B cell (primary cell): ENCODE results near the gene EPN1. TPM values are rescaled to one million over a fixed set of nuclear protein-coding genes. Genes with fewer than 3 reads are reported as not detected.

Experiments used
- ATAC-seq: fragments of 200-7000 bp; cut with Tn5 transposase; one replicate; pipeline ENCODE4 v1.10.0; 2021; ENCODE audit warnings: low read depth, mild to moderate bottlenecking, moderate number of reproducible peaks, moderate library complexity
- CTCF ChIA-PET: fragments of 350-600 bp; sonication (Branson Sonifier 250); formaldehyde crosslinking; loops from one replicate; lab custom pipeline; 2021; ENCODE audit warnings: antibody characterized with exemption, inconsistent platforms; lab: Charles Lee
- POLR2A ChIA-PET: fragments of 350-600 bp; sonication (Branson Sonifier 250); formaldehyde crosslinking; loops from one replicate; lab custom pipeline; 2021; ENCODE audit warnings: antibody characterized with exemption; lab: Charles Lee
- DNase-seq: peaks from one replicate; pipeline ENCODE4 v3.0.0; 2013
- H2AFZ ChIP-seq: 2 replicates; pipeline ENCODE4 v1.6.1; 2012; ENCODE audit warnings: mild to moderate bottlenecking, low read depth, low read length; ENCODE audit not compliant: insufficient read depth, poor library complexity, severe bottlenecking
- H3K27ac ChIP-seq, 2 donors: 1 replicate in 1 of 2; 2 replicates in 1 of 2; pipeline ENCODE4 v1.5.1; 2012 to 2013; ENCODE audit warnings: low read length in 2 of 2, mild to moderate bottlenecking in 2 of 2, moderate library complexity in 1 of 2
- H3K27me3 ChIP-seq, 4 experiments: fragments of 200-600 bp in 1 of 4; sonication (generic) in 1 of 4; replicated peaks in 1 of 4; 1 replicate in 2 of 4; 2 replicates in 2 of 4; pipeline versions ENCODE4 v1.6.1 to v1.7.0; 2013 to 2016; ENCODE audit warnings: low read length in 3 of 4, mild to moderate bottlenecking in 2 of 4, mixed read lengths in 1 of 4, moderate library complexity in 1 of 4; ENCODE audit not compliant: insufficient read depth in 4 of 4, control insufficient read depth in 3 of 4; ENCODE audit errors: control extremely low read depth in 1 of 4
- H3K36me3 ChIP-seq, 2 experiments: replicated peaks in 1 of 2; 1 replicate in 1 of 2; 2 replicates in 1 of 2; pipeline versions ENCODE4 v1.6.1 to v1.7.1; 2013; ENCODE audit warnings: low read length in 1 of 2; ENCODE audit not compliant: insufficient read depth in 2 of 2, control insufficient read depth in 1 of 2; ENCODE audit errors: control extremely low read depth in 1 of 2, extremely low read depth in 1 of 2
- H3K4me1 ChIP-seq, 2 donors: fragments of 200-600 bp in 1 of 2; sonication (generic) in 1 of 2; 1 replicate in 1 of 2; 2 replicates in 1 of 2; pipeline versions ENCODE4 v1.5.1 to v1.6.1; 2013 to 2017; ENCODE audit warnings: low read length in 2 of 2; ENCODE audit not compliant: control insufficient read depth in 2 of 2, insufficient read depth in 2 of 2
- H3K4me2 ChIP-seq: replicated peaks from 2 replicates; pipeline ENCODE3; 2012; ENCODE audit warnings: mild to moderate bottlenecking, low read depth, low read length; ENCODE audit not compliant: poor library complexity, severe bottlenecking
- H3K4me3 ChIP-seq, 5 experiments: fragments of 200-600 bp in 1 of 5; sonication (generic) in 1 of 5; 1 replicate in 3 of 5; 2 replicates in 2 of 5; pipeline versions ENCODE4 v1.5.1 to v1.7.0; 2011 to 2016; ENCODE audit warnings: low read length in 4 of 5, mild to moderate bottlenecking in 4 of 5, low read depth in 2 of 5, control low read depth in 1 of 5, moderate library complexity in 1 of 5; ENCODE audit not compliant: insufficient read depth in 1 of 5; ENCODE audit errors: control extremely low read depth in 1 of 5, extremely low read depth in 1 of 5
- H3K79me2 ChIP-seq: fragments of 200-600 bp; sonication (generic); one replicate; pipeline ENCODE4 v1.6.0; 2016; ENCODE audit warnings: low read length; ENCODE audit not compliant: control insufficient read depth, insufficient read depth
- H3K9ac ChIP-seq: fragments of 200-600 bp; sonication (generic); 2 replicates; pipeline ENCODE4 v1.6.1; 2017; ENCODE audit warnings: mild to moderate bottlenecking, low read length, moderate library complexity
- H3K9me3 ChIP-seq, 3 donors: one replicate each; pipeline versions ENCODE4 v1.6.1 to v1.7.1; 2013; ENCODE audit warnings: low read length in 2 of 3; ENCODE audit not compliant: control insufficient read depth in 2 of 3, insufficient read depth in 1 of 3; ENCODE audit errors: control extremely low read depth in 1 of 3
- H4K20me1 ChIP-seq: 2 replicates; pipeline ENCODE4 v1.6.0; 2012; ENCODE audit warnings: mild to moderate bottlenecking, low read length; ENCODE audit not compliant: insufficient read depth, control insufficient read depth, poor library complexity, severe bottlenecking
- H3K27ac Mint-ChIP-seq: one replicate; pipeline ENCODE4 v1.8.0; 2021; ENCODE audit warnings: mixed read lengths
- H3K27me3 Mint-ChIP-seq: one replicate; pipeline ENCODE4 v1.8.0; 2021; ENCODE audit warnings: mixed read lengths
- H3K4me1 Mint-ChIP-seq: one replicate; pipeline ENCODE4 v1.8.0; 2021; ENCODE audit warnings: mixed read lengths
- H3K4me3 Mint-ChIP-seq: one replicate; pipeline ENCODE4 v1.8.0; 2021; ENCODE audit warnings: mixed read lengths
- H3K9me3 Mint-ChIP-seq: one replicate; pipeline ENCODE4 v1.8.0; 2022; ENCODE audit warnings: mixed read lengths; ENCODE audit not compliant: insufficient read depth
- CTCF ChIP-seq: fragments of 200-600 bp; IDR thresholded peaks from one replicate; pipeline ENCODE4 v1.8.0; 2022; ENCODE audit warnings: antibody characterized with exemption, mild to moderate bottlenecking
- EZH2 ChIP-seq: IDR thresholded peaks from 2 replicates; pipeline ENCODE4 v1.6.1; 2012; ENCODE audit warnings: borderline replicate concordance, low read depth, mild to moderate bottlenecking, moderate library complexity, low read length; ENCODE audit not compliant: insufficient read depth, poor library complexity, severe bottlenecking
- WGBS: methylation state at CpG from one replicate; pipeline ENCODE4 v1.1.5; 2013; ENCODE audit warnings: missing lambda C conversion rate; ENCODE audit not compliant: insufficient coverage; 5-methylcytosine and 5-hydroxymethylcytosine counted together
- intact Hi-C: fragments of 100-400 bp; cut with micrococcal nuclease; formaldehyde crosslinking; loops from one replicate; pipeline ENCODE4 v1.10.0; 2022
- polyA plus RNA-seq: library from polyadenylated mRNA; depleted of rRNA; stranded (reverse); fragments of >200 nt; gene quantifications from 2 replicates; pipeline ENCODE4 v1.2.3, GENCODE V29; 2012
- total RNA-seq, 2 donors: library from RNA; stranded (reverse); fragments of 120-200 nt in 1 of 2; gene quantifications; 1 replicate in 1 of 2; 2 replicates in 1 of 2; pipeline versions ENCODE4 v1.2.3 to v1.2.4, GENCODE V29; 2013 to 2022

The EPN1 gene
- total and polyA plus RNA-seq, 2 donors (not counting 1 experiment from before 2014, with no cell fraction given), result 54.4 to 63.9 TPM

GRCh38 chr19:55646889-55647731 is 27.9 kb upstream of the EPN1 start:
- POLR2A ChIA-PET, result interaction anchor here (0.5 to 2.2 kb wide), 9 partner anchors 8 to 1199 kb away, joined by 3 to 55 read pairs (median 6); partner anchors contain the start of genes FIZ1, ZNF784 and ZNF865
- H3K36me3 ChIP-seq, result peaks cover 0 to 34% of the 10 kb centered on the region in 2 experiments
- H3K27me3 ChIP-seq, result no peaks in the 10 kb centered on the region
- H2AFZ ChIP-seq, result peak overlapping the region; percentile 84
- CTCF ChIA-PET, result interaction anchor here (0.7 to 7.2 kb wide), 11 partner anchors 12 to 263 kb away, joined by 3 to 131 read pairs (median 4); partner anchors contain the start of genes TMEM238 and ZNF865
- Mint-ChIP-seq H3K9me3 (no peaks in the 10 kb centered on the region), H3K27me3 (no peaks in the 10 kb centered on the region), H3K4me3 (peak overlapping the region; percentile 97), H3K27ac (peak overlapping the region; percentile 92), H3K4me1 (peaks cover 61% of the 10 kb centered on the region)
- H3K9me3 ChIP-seq, result no peaks in the 10 kb centered on the region
- peak; percentile 33 for ATAC-seq
- DNase-seq, result peak; percentile 84
- TF ChIP-seq EZH2 (no peak), CTCF (no peak)
- H4K20me1 ChIP-seq, result peaks cover 21% of the 10 kb centered on the region
- 48% methylated on average over 5 of the region's 14 CpGs for WGBS
- H3K4me1 ChIP-seq, result peaks cover 41 to 58% of the 10 kb centered on the region in 2 donors
- H3K9ac ChIP-seq, result peak overlapping the region; percentile 85
- peaks cover 47% of the 10 kb centered on the region for H3K79me2 ChIP-seq
- peak overlapping the region; percentile 79 to 96 (median 90) for H3K4me3 ChIP-seq
- peak overlapping the region; percentile 86 for H3K4me2 ChIP-seq
- intact Hi-C loops, result no loop called here
- H3K27ac ChIP-seq, result peak overlapping the region; percentile 79 to 90
